GM19240 (cell line): ENCODE results near the gene PCP4.

ENCODE experiments used
- DNase-seq: peaks from one replicate; pipeline ENCODE4 v3.0.0; 2011; ENCODE audit warnings: low spot score; ENCODE audit not compliant: insufficient read length

PCP4 gene

GRCh38 chr21:39972471-39972870 is 105.2 kb downstream of the PCP4 start:
- DNase-seq: no peak

- no peak for DNase-seq
Observed at GRCh38 chr21:39972976-39973770, 105.9 kb downstream of the PCP4 start.

- DNase-seq: no peak
Observed at GRCh38 chr21:39976800-39977199, 109.6 kb downstream of the PCP4 start.
